WTC11 (cell line): ENCODE measurements around the gene KCNC3.
"Not testable (repeated sequence)": the region's sequence is repeated elsewhere in the genome, so short reads cannot be mapped to it uniquely, and the experiment has no call there.

Experiments
- ESRRA ChIP-seq: sonication (generic); formaldehyde crosslinking; IDR thresholded peaks from 2 replicates; pipeline ENCODE4 v1.8.1; 2022; ENCODE audit warnings: mild to moderate bottlenecking, missing genetic modification reagents, borderline replicate concordance
- GABPB1 ChIP-seq: sonication (generic); formaldehyde crosslinking; IDR thresholded peaks from 2 replicates; pipeline ENCODE4 v1.8.1; 2023; ENCODE audit warnings: mild to moderate bottlenecking, missing genetic modification reagents
- TF ChIP-seq, protein P1 (sequence below): fragments of 200-600 bp; IDR thresholded peaks from 2 replicates; pipeline ENCODE4 v1.8.0; 2022; ENCODE audit warnings: antibody characterized with exemption
- TF ChIP-seq, protein P2 (sequence below): sonication (generic); formaldehyde crosslinking; IDR thresholded peaks from 2 replicates; pipeline ENCODE4 v1.8.0; 2022; ENCODE audit warnings: mild to moderate bottlenecking, missing genetic modification reagents

- TF ChIP-seq ESRRA; GABPB1 (CRISPR knock-in tag): not testable (repeated sequence)
- TF ChIP-seq, protein P1, sequence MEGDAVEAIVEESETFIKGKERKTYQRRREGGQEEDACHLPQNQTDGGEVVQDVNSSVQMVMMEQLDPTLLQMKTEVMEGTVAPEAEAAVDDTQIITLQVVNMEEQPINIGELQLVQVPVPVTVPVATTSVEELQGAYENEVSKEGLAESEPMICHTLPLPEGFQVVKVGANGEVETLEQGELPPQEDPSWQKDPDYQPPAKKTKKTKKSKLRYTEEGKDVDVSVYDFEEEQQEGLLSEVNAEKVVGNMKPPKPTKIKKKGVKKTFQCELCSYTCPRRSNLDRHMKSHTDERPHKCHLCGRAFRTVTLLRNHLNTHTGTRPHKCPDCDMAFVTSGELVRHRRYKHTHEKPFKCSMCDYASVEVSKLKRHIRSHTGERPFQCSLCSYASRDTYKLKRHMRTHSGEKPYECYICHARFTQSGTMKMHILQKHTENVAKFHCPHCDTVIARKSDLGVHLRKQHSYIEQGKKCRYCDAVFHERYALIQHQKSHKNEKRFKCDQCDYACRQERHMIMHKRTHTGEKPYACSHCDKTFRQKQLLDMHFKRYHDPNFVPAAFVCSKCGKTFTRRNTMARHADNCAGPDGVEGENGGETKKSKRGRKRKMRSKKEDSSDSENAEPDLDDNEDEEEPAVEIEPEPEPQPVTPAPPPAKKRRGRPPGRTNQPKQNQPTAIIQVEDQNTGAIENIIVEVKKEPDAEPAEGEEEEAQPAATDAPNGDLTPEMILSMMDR: not testable (repeated sequence)
- TF ChIP-seq, protein P2, sequence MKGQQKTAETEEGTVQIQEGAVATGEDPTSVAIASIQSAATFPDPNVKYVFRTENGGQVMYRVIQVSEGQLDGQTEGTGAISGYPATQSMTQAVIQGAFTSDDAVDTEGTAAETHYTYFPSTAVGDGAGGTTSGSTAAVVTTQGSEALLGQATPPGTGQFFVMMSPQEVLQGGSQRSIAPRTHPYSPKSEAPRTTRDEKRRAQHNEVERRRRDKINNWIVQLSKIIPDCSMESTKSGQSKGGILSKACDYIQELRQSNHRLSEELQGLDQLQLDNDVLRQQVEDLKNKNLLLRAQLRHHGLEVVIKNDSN (CRISPR knock-in tag): not testable (repeated sequence)
These were observed 18.0 kb upstream of the KCNC3 start for GRCh38 chr19:50347089-50347581.
